GM19193 (cell line): ENCODE data around the gene SCAMP3.
A peak's percentile ranks its signal among the peaks of the same experiment; 100 is the strongest.

ENCODE experiments used
- POLR2A ChIP-seq: IDR thresholded peaks from 4 replicates; pipeline ENCODE4 v1.6.1; 2011; ENCODE audit not compliant: insufficient read depth, insufficient read length; ENCODE audit errors: extremely low read depth

The SCAMP3 gene

GRCh38 chr1:155272466-155273342 lies 10.5 kb upstream of the SCAMP3 start:
- TF ChIP-seq POLR2A: no peak

GRCh38 chr1:155269381-155269780 lies 7.2 kb upstream of the SCAMP3 start:
- no peak for TF ChIP-seq POLR2A

- no peak for TF ChIP-seq POLR2A
These were observed 6.5 kb upstream of the SCAMP3 start for GRCh38 chr1:155268630-155269029.

GRCh38 chr1:155267373-155267772 lies 5.2 kb upstream of the SCAMP3 start:
- TF ChIP-seq POLR2A: no peak

GRCh38 chr1:155266553-155266952 lies 4.4 kb upstream of the SCAMP3 start:
- no peak for TF ChIP-seq POLR2A

- TF ChIP-seq POLR2A: no peak
These were observed 907 bp upstream of the SCAMP3 start for GRCh38 chr1:155263067-155263466.

- no peak for TF ChIP-seq POLR2A
These were observed 688 bp downstream of the SCAMP3 start for GRCh38 chr1:155261493-155261851.

GRCh38 chr1:155260276-155260675 lies 1.9 kb downstream of the SCAMP3 start:
- no peak for TF ChIP-seq POLR2A

- no peak for TF ChIP-seq POLR2A
These were observed 5.9 kb downstream of the SCAMP3 start for GRCh38 chr1:155256058-155256852.

GRCh38 chr1:155255243-155256007 lies 6.7 kb downstream of the SCAMP3 start, which contains the start of gene ENTREP3:
Gene ENTREP3, minus strand, starts transcription at chr1:155255483. Its CDS starts 606 bp downstream, at chr1:155254877.
- peak; percentile 67 for TF ChIP-seq POLR2A

- TF ChIP-seq POLR2A: no peak
These were observed 7.4 kb downstream of the SCAMP3 start for GRCh38 chr1:155254714-155255242.

- TF ChIP-seq POLR2A: no peak
These were observed 7.9 kb downstream of the SCAMP3 start for GRCh38 chr1:155254228-155254713.

- TF ChIP-seq POLR2A: no peak
These were observed 8.4 kb downstream of the SCAMP3 start for GRCh38 chr1:155253797-155254196.

GRCh38 chr1:155253208-155253607 lies 9.0 kb downstream of the SCAMP3 start:
- TF ChIP-seq POLR2A: no peak
